ENCODE data around the gene CFD.

- TF ChIP-seq CTCF (IDR thresholded peaks at IDR 0.05) (no peak), POLR2A (IDR thresholded peaks at IDR 0.05) (no peak)
Measured at GRCh38 chr19:884420-885211, 25.2 kb downstream of the CFD start.

Data from esophagus squamous epithelium (tissue), 4 donors.